Stimulated activated CD8-positive, alpha-beta memory T cell treated with anti-CD3 and anti-CD28 coated beads, Interleukin-7, amount 100 ng/mL, for 48 hours (primary cell): ENCODE measurements around the gene KIFC3.
"Not testable (repeated sequence)": the region's sequence is repeated elsewhere in the genome, so short reads cannot be mapped to it uniquely, and the experiment has no call there.

ENCODE experiments used
- DNase-seq, 2 donors: peaks; one replicate each; pipeline ENCODE4 v3.0.0-alpha.2; 2020; ENCODE audit warnings: low read depth in 1 of 2; ENCODE audit errors: extremely low read depth in 1 of 2

Gene KIFC3

DNA sequence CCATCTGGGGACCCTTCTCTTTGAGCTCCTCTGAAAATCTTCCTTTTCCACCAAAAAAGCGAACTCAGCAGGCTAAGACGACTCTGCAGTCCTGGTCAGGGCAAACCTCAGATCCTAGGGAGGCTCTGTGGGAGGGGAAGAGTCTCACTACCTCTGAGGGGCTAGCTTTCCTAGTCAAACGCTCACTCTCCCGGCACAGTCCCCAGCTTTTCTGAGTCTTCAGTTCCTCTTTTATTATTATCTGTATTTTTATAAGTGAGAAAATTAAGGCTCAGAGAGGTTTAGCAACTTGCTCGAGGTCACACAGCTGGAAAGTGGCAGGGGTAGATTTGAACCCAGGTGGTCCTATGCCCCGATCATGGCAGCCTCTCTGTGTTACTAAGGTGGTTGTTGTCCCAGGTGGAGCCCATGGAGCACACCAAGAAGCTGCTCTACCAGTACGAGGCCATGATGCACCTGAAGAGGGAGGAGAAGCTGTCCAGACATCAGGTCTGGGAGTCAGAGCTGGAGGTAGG lies 75.8 kb downstream of the KIFC3 start:
- no peak for DNase-seq

DNA sequence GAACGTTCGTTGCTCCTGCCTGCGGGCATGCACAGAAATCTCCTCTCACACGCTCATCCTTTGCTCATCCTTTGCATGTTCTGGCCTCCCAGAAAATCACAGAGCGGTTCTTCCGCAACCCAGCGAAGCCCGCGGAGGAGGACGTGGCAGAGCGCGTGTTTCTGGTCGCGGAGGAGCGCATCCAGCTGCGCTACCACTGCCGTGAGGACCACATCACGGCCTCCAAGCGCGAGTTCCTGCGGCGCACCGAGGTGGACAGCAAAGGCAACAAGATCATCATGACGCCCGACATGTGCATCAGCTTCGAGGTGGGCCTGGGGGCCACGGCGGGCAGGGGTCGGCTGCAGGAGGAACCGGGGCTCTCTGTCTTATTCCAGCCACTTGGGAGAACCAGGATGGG lies 76.3 kb downstream of the KIFC3 start:
- no peak for DNase-seq

DNA sequence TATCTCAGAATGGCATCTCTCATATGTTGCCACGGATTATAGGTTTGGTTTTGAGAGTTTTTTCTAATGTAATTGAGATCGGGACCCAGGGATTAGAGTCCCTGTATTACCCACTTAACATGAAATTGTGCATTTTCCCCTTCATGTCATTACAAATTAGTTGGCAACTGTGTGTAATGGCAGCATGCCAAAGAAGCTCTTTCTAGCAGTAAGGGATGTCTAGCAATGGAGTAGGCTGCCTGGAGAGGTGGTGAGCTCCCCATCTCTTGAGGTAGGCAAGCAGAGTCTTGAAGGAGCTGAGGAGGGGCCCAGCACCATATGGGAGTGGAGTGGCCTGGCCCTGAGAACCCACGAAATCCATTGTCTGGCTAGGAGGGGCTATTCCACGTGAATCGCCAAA lies 76.7 kb downstream of the KIFC3 start:
- no peak for DNase-seq

DNA sequence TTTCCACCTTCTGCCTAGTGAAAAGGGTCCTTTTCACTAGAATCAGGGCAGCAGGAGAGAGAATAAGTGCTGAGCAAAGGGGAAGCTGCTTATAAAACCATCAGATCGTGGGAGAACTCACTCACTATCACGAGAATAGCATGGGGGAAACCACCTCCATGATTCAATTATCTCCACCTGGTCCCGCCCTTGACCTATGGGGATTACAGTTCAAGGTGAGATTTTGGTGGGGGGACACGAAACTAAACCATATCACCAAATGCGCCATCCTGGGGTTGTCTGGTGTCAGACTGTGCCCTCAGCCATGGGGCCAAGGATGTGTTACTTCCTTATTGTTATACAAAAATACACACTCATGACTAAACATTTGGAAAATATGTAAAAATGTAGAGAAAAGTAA lies 77.1 kb downstream of the KIFC3 start:
- no peak for DNase-seq

DNA sequence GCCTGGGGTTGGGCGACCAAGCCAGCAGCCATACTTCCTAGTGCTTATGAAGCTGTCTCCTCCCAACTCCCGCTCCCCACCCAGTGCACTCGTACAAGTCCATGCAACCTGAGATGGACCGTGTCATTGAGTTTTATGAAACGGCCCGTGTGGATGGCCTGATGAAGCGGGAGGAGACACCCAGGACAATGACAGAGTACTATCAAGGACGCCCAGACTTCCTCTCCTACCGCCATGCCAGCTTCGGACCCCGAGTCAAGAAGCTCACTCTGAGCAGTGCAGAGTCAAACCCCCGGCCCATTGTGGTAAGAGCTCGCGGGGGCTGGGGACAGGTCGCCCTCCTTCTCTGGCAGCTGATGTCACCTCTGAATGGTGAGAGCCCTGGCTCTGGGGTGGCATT lies 77.8 kb downstream of the KIFC3 start:
- DNase-seq, result no peak

DNA sequence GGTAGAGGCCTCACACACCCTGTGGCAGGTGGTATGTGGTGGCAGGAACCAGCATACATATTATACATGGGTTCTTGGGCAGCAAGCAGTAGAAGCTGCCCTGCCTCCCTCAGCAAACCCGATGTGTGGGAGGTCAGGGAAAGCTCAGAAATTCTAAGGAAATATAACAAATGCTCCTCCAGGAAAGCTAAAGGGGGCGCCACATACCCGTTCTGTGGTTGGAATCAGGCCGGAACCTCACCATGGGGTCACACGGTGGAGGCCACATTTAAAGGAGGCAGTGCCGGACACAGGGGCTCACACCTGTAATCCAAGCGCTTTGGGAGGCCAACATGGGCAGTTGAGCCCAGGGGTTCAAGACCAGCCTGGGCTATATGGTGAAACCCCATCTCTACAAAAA lies 79.1 kb downstream of the KIFC3 start:
- DNase-seq, result no peak

DNA sequence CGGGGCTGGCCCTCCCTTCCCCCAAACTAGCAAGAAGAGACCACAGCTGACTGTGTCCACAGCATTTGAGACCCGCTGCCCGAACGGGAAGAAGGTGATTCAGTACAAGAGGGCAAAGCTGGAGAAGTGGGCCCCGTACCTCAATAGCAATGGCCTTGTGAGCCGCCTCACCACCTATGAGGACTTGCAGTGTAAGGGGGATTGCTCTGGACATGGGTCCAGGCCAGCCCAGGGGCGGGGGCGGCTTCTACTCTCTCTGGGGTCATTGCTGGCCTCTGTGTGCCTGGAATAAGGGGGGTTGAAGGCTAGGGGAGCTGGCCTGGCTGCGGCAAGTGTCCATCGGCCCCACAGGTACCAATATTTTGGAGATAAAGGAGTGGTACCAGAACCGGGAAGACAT lies 79.6 kb downstream of the KIFC3 start:
- DNase-seq, result no peak

DNA sequence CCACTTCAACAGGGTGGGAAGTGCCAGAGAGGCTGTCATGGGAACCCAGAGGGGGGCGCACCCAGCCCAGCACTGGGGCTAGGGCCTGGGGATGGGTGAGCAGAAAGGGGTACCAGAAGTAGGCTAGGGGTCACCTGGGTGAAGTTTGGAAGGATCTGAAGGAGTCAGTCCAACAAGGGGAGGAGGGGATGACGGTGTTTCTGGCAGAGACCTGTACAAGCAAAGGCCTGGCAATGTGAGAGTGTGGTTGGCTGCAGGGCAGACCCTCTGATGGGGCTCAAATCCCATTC lies 80.1 kb downstream of the KIFC3 start:
- DNase-seq, result no peak

DNA sequence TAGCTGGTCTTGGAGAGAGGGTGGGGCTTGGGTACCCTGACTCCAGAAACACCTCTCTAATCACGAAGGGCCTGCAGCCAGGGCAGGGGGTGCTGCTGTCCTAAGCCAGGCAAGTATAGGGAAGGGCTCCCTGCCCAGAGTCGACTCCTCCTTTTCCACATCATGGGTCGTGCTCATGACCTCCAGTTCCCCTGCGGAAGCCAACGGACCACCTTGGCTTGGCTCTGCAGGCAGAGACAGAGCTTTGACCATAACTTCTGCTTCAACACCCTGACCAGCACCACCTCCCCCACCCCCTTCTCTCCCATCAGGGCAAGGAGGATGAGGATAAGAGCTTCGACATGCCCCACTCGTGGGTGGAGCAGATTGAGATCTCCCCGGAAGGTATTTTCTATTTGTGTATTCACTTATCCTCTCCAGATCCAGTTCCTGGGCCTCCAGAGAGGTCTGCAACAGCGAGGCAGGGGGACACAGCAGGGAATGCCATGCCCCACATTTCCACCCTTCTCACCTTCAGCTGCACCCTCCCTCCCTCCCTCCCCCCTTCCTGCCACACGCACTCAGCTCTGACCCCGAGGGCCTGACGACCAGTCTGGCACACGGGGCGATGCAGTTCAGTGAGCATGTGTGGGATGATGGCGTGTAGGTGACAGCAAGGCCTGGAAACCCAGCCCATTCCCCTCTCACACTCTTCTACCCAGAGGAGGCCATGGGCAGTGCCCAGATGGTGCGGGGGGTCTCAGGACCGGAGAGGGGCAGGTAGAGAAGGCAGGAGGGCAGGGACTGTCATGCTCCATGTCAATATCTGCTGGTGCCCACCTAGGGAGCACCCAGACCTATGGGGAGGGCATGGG lies 80.7 kb downstream of the KIFC3 start:
- no peak for DNase-seq

DNA sequence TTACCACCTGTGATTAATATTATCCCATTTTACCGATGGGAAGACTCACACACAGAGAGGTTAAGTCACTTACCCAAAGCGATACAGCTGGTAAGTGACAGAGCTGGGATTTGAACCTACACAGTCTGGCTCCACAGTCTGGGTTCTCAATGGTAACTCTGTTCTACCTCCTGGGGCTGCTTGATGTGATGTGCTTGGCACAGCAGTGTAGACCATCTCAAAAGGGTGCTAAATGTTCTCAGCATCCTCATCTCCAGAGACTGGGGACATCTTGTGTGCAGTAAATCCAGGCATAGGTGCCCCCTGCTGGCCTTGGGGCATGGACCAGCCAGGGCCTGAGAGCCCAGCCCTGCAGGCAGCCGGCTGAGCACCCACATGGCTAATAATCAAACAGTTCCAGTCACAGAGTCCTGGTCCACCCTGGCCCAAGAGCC lies 82.1 kb downstream of the KIFC3 start:
- DNase-seq, result peak; percentile 20 to 22

DNA sequence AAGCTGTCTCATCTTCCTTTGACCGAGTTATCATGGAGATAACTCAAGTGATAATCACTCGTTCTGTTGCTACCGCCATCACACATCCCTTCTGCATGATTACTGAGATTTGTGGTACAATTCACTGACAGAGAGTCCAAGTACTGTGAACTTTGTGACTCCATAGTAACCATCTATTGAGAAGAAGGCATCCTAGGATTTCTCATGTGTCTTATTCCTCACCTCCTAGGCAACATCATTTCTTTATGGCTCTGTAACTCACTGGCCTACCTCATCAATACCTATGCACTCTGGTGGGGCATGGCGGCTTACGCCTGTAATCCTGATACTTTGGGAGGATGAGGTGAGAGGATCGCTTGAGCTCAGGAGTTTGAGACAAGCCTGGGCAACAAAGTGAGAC lies 88.2 kb downstream of the KIFC3 start:
- DNase-seq, result no peak

DNA sequence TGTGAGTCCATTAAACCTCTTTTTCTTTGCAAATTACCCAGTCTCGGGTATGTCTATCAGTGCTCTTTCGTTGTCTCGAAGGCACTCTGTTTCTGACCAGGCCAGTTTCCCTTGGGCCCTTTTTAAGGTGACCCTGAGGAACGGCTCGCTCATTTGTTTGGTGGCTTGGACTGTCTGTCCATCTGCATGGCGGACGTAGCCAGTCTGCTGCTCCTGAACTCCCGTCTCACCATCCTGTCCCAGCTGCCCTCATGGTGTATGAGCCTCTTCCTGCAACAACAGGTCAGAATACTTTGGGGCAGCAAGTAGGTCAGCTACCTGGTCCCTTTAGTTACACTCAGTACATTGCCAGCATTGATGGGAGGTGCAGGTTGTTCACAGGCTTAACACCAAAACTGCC lies 88.7 kb downstream of the KIFC3 start:
- no peak for DNase-seq

DNA sequence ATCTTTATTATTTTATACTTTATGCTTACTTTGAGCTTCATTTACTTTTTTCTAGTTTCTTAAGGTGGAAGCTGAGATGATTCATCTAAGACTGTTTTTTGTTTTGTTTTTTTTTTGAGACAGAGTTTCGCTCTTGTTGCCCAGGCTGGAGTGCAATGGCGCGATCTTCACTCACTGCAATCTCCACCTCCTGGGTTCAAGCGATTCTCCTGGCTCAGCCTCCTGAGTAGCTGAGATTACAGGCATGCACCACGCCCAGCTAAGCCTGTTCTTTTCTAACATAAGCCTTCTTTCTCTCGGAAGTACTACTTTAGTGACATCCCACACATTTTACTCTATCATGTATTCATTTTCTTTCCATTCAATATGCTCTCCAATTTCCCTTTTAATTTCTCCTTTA lies 89.7 kb downstream of the KIFC3 start:
- not testable (repeated sequence) for DNase-seq

DNA sequence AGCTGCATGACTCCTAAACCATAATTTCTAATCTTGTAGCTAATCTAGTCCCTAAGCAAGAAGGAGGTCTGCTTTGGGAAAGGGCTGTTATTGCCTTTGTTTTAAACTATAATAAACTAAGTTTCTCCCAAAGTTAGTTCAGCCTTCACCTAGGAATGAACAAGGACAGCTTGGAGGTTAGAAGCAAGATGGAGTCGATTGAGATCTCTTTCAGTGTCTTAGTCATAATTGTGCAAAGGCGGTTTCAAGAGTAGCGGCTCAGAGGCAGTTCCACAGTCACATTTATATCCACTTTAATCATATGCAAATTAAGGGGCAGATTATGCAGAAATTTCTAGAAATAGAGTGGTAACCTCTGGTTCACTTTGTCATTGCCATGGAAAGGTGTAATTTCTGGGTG lies 90.3 kb downstream of the KIFC3 start:
- no peak for DNase-seq

DNA sequence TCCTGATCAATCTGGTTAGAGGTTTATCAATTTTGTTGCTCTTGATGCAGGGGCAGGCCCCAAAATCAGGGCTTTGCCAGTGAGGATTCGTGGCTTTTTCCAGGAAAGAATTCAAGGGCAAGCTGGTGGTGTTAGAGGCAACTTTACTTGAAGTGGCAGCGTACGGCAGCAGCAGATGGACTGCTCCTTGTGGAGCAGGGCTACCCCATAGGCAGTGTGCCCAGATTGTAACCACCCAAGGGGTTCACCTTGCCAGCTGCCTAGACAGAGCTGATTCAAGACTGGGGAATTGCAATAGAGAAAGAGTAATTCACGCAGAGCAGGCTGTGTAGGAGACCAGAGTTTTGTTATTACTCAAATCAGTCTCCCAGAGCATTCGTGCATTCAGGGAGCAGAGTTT lies 90.9 kb downstream of the KIFC3 start:
- DNase-seq, result no peak

DNA sequence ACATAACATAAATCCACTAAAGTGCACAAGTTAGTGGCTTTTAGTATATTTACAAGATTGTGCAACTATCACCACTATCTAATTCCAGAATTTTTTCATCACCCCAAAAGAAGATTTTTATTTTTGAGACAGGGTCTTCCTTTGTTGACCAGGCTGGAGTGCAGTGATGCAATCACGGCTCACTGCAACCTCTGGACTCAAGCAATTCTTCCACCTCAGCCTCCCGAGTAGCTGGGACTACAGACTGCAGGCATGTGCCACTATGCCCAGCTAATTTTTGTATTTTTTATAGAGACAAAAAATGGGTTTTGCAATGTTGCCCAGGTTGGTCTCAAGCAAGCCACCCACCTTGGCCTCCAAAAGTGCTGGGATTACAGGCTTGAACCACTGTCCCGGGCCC lies 92.6 kb downstream of the KIFC3 start:
- no peak for DNase-seq
